K562 (cell line): ENCODE data around the gene NELFE. TPM values are rescaled to one million over a fixed set of nuclear protein-coding genes. Genes with fewer than 3 reads are reported as not detected.

ENCODE experiments used
- CC2D1A ChIP-seq: fragments of 450-650 bp; IDR thresholded peaks from 2 replicates; pipeline ENCODE4 v1.6.1; 2017; ENCODE audit warnings: mild to moderate bottlenecking
- ELF1 ChIP-seq: fragments of 200-800 bp; sonication (Bioruptor generic); IDR thresholded peaks from 2 replicates; pipeline ENCODE4 v1.6.1; 2016; ENCODE audit warnings: missing genetic modification characterization, missing compliant biosample characterization
- FOXJ3 ChIP-seq: sonication (generic); formaldehyde crosslinking; IDR thresholded peaks from 2 replicates; pipeline ENCODE4 v1.4.0; 2020; ENCODE audit warnings: mild to moderate bottlenecking, missing genetic modification reagents
- KLF16 ChIP-seq: IDR thresholded peaks from 2 replicates; pipeline ENCODE4 v1.6.1; 2016; ENCODE audit warnings: antibody characterized with exemption
- MAFK ChIP-seq: IDR thresholded peaks from 2 replicates; pipeline ENCODE4 v1.6.1; 2011; ENCODE audit warnings: low read length, improper control_type of control experiment
- NEUROD1 ChIP-seq: fragments of 150-350 bp; IDR thresholded peaks from 2 replicates; pipeline ENCODE4 v1.6.1; 2014; ENCODE audit warnings: borderline replicate concordance, low read length, low read depth; ENCODE audit not compliant: partially characterized antibody
- NFATC3 ChIP-seq: fragments of 450-650 bp; IDR thresholded peaks from 2 replicates; pipeline ENCODE4 v1.6.1; 2017; ENCODE audit warnings: mild to moderate bottlenecking
- NFIC ChIP-seq: fragments of 450-650 bp; IDR thresholded peaks from 2 replicates; pipeline ENCODE4 v1.6.1; 2017; ENCODE audit warnings: mild to moderate bottlenecking, inconsistent platforms
- NONO ChIP-seq, 2 experiments: fragments of 200-400 bp in 1 of 2; fragments of 450-650 bp in 1 of 2; formaldehyde crosslinking in 1 of 2; IDR thresholded peaks; 2 replicates each; pipeline ENCODE4 v1.6.1; 2017; ENCODE audit warnings: low read depth in 2 of 2, mild to moderate bottlenecking in 2 of 2, moderate library complexity in 2 of 2, low read length in 1 of 2
- SAFB2 ChIP-seq: fragments of 200-400 bp; formaldehyde crosslinking; IDR thresholded peaks from 2 replicates; pipeline ENCODE4 v1.6.1; 2018; ENCODE audit warnings: borderline replicate concordance, low read length, low read depth, moderate library complexity; ENCODE audit not compliant: severe bottlenecking
- SIX5 ChIP-seq, 2 experiments: IDR thresholded peaks; 2 replicates each; pipeline ENCODE4 v1.6.1; 2011; ENCODE audit warnings: low read length in 2 of 2, borderline replicate concordance in 1 of 2, low read depth in 1 of 2, mild to moderate bottlenecking in 1 of 2, moderate library complexity in 1 of 2; ENCODE audit not compliant: insufficient read depth in 1 of 2
- WHSC1 ChIP-seq: IDR thresholded peaks from one replicate; pipeline ENCODE4 v1.6.1; 2012; ENCODE audit warnings: low read length, control low read depth, inconsistent platforms
- XRCC4 ChIP-seq: IDR thresholded peaks from one replicate; pipeline ENCODE4 v1.6.1; 2011; ENCODE audit not compliant: insufficient read depth, insufficient read length; ENCODE audit errors: extremely low read depth
- ZKSCAN8 ChIP-seq: fragments of 200-800 bp; sonication (Bioruptor generic); IDR thresholded peaks from 2 replicates; pipeline ENCODE4 v1.6.1; 2016; ENCODE audit warnings: missing genetic modification characterization, missing compliant biosample characterization
- ZNF133 ChIP-seq: fragments of 250-450 bp; sonication (Bioruptor Pico); IDR thresholded peaks from 2 replicates; pipeline ENCODE4 v1.4.0; 2020; ENCODE audit warnings: mild to moderate bottlenecking
- ZNF224 ChIP-seq: sonication (generic); formaldehyde crosslinking; IDR thresholded peaks from 2 replicates; pipeline ENCODE4 v1.8.0; 2022; ENCODE audit warnings: mild to moderate bottlenecking, missing genetic modification reagents
- ZNF444 ChIP-seq: fragments of 250-450 bp; sonication (Bioruptor Pico); IDR thresholded peaks from 2 replicates; pipeline ENCODE4 v1.4.0; 2020; ENCODE audit warnings: mild to moderate bottlenecking, moderate library complexity
- ZNF707 ChIP-seq: fragments of 250-450 bp; sonication (Bioruptor Pico); conservative IDR thresholded peaks from 2 replicates; pipeline ENCODE4 v1.8.0; 2022; ENCODE audit warnings: inconsistent platforms, mild to moderate bottlenecking, moderate library complexity
- polyA plus RNA-seq, 8 experiments: library from polyadenylated mRNA; depleted of rRNA in 4 of 8; stranded (reverse) in 5 of 8; unstranded in 3 of 8; fragments of >200 nt; fragmentation: Nextera tagmentation in 2 of 8; fragmentation: Illumina TruSeq in 1 of 8; extraction: Ambion mirVana in 2 of 8; extraction: Trizol in 1 of 8; gene quantifications; 2 replicates each; pipeline versions ENCODE4 v1.2.1 to v1.2.3, GENCODE V29; 2011 to 2014; ENCODE audit warnings: inconsistent platforms in 1 of 8, missing spikeins in 1 of 8
- total RNA-seq, 7 experiments: library from RNA; depleted of rRNA in 6 of 7; stranded (reverse); fragments of >200 nt in 6 of 7; fragmentation: Illumina TruSeq in 2 of 7; extraction: Trizol in 2 of 7; gene quantifications; 2 replicates each; pipeline versions ENCODE4 v1.2.1 to v1.2.3, GENCODE V29; 2011 to 2021; ENCODE audit warnings: low replicate concordance in 1 of 7
- TF ChIP-seq, protein P1 (sequence below), 2 experiments: fragments of 450-650 bp; conservative IDR thresholded peaks; 2 replicates each; pipeline ENCODE4 v1.6.1; 2017; ENCODE audit warnings: mild to moderate bottlenecking in 2 of 2, moderate library complexity in 2 of 2
- TF ChIP-seq, protein P2 (sequence below): fragments of 200-800 bp; sonication (Bioruptor generic); IDR thresholded peaks from 2 replicates; pipeline ENCODE4 v1.6.1; 2017; ENCODE audit warnings: missing genetic modification characterization, missing compliant biosample characterization
- TF ChIP-seq, protein P3 (sequence below): sonication (generic); formaldehyde crosslinking; IDR thresholded peaks from 2 replicates; pipeline ENCODE4 v1.8.1; 2023; ENCODE audit warnings: mild to moderate bottlenecking, missing genetic modification reagents
- TF ChIP-seq, protein P4 (sequence below): fragments of 250-450 bp; sonication (Bioruptor Pico); IDR thresholded peaks from 2 replicates; pipeline ENCODE4 v1.8.0; 2021; ENCODE audit warnings: moderate library complexity, mild to moderate bottlenecking, inconsistent platforms
- TF ChIP-seq, protein P5 (sequence below): fragments of 450-650 bp; formaldehyde crosslinking; IDR thresholded peaks from 2 replicates; pipeline ENCODE4 v1.4.0; 2022; ENCODE audit warnings: missing genetic modification characterization

The NELFE gene
- total and polyA plus RNA-seq, 9 of the 15 experiments (the other 6 are each of a cell fraction or from before 2014, with no cell fraction given): 15.2 to 157 (median 91.5) TPM

DNA sequence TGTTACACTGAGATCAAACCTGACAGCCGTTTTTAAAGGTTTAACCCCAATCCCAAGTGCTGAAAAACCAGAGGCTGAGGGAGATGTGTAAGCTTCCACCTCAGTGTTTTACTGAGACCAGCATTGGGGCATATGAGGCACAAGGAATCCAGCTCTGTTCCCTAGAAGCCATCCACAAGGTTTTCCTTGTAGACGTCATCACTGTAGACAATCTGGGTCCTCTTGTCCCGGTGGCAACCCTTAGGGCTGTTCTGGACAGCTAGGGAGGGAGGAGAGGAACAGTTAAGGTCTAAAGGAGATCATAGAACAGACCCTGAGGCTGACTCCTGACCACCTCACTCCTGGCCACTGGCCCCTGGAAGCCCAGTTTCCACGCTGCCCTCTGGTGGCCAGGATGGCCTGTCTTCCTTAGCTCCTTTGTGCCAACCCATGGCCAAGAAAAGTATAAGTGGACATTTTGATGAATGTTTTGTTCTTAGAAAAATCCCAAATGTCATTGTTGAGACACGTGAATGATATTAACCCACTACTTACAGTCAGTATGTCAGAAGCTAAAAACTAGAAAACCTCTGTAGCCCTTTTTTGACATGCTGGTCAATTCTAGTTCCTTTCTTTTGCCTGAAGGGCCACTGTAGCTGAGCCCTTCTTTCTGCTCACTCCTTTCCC is 6.5 kb downstream of the NELFE start (continued):
- 0 out of 4 replicates have a peak, but pooled peaks of 1 of the 2 experiments have one; percentile 29 for TF ChIP-seq NONO (IDR thresholded peaks at IDR 0.05; ENCODE audit: low read depth in 2 of 2, low read length in 1 of 2)
- TF ChIP-seq ELF1 (tag): no peak
- no peak for TF ChIP-seq ZKSCAN8
- TF ChIP-seq ZNF133 (CRISPR knock-in tag): no peak
- no peak for TF ChIP-seq ZNF444
- TF ChIP-seq, protein P1, sequence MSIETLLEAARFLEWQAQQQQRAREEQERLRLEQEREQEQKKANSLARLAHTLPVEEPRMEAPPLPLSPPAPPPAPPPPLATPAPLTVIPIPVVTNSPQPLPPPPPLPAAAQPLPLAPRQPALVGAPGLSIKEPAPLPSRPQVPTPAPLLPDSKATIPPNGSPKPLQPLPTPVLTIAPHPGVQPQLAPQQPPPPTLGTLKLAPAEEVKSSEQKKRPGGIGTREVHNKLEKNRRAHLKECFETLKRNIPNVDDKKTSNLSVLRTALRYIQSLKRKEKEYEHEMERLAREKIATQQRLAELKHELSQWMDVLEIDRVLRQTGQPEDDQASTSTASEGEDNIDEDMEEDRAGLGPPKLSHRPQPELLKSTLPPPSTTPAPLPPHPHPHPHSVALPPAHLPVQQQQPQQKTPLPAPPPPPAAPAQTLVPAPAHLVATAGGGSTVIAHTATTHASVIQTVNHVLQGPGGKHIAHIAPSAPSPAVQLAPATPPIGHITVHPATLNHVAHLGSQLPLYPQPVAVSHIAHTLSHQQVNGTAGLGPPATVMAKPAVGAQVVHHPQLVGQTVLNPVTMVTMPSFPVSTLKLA (conservative IDR thresholded peaks at IDR 0.05): peak in 1 of 2 experiments; percentile 15; a peak in 1 of 4 replicates
- TF ChIP-seq, protein P2, sequence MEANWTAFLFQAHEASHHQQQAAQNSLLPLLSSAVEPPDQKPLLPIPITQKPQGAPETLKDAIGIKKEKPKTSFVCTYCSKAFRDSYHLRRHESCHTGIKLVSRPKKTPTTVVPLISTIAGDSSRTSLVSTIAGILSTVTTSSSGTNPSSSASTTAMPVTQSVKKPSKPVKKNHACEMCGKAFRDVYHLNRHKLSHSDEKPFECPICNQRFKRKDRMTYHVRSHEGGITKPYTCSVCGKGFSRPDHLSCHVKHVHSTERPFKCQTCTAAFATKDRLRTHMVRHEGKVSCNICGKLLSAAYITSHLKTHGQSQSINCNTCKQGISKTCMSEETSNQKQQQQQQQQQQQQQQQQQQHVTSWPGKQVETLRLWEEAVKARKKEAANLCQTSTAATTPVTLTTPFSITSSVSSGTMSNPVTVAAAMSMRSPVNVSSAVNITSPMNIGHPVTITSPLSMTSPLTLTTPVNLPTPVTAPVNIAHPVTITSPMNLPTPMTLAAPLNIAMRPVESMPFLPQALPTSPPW (CRISPR knock-in tag): peak; percentile 44; the same call in 1 of the 2 replicates
- no peak for TF ChIP-seq FOXJ3
- peak; percentile 51 for TF ChIP-seq KLF16
- no peak for TF ChIP-seq ZNF224
- no peak for TF ChIP-seq WHSC1
- TF ChIP-seq NEUROD1: no peak
- no peak for TF ChIP-seq NFATC3
- TF ChIP-seq XRCC4: no peak
- TF ChIP-seq, protein P3, sequence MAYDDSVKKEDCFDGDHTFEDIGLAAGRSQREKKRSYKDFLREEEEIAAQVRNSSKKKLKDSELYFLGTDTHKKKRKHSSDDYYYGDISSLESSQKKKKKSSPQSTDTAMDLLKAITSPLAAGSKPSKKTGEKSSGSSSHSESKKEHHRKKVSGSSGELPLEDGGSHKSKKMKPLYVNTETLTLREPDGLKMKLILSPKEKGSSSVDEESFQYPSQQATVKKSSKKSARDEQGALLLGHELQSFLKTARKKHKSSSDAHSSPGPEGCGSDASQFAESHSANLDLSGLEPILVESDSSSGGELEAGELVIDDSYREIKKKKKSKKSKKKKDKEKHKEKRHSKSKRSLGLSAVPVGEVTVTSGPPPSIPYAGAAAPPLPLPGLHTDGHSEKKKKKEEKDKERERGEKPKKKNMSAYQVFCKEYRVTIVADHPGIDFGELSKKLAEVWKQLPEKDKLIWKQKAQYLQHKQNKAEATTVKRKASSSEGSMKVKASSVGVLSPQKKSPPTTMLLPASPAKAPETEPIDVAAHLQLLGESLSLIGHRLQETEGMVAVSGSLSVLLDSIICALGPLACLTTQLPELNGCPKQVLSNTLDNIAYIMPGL: no peak
- no peak for TF ChIP-seq CC2D1A
- TF ChIP-seq ZNF707 (CRISPR knock-in tag): no peak
- no peak for TF ChIP-seq SAFB2
- TF ChIP-seq MAFK: peak; percentile 4; the same call in 1 of the 2 replicates
- TF ChIP-seq NFIC: no peak
- TF ChIP-seq, protein P4, sequence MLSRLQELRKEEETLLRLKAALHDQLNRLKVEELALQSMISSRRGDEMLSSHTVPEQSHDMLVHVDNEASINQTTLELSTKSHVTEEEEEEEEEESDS (CRISPR knock-in tag): no peak
- TF ChIP-seq, protein P5, sequence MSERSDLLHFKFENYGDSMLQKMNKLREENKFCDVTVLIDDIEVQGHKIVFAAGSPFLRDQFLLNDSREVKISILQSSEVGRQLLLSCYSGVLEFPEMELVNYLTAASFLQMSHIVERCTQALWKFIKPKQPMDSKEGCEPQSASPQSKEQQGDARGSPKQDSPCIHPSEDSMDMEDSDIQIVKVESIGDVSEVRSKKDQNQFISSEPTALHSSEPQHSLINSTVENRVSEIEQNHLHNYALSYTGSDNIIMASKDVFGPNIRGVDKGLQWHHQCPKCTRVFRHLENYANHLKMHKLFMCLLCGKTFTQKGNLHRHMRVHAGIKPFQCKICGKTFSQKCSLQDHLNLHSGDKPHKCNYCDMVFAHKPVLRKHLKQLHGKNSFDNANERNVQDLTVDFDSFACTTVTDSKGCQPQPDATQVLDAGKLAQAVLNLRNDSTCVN (CRISPR knock-in tag): no peak
- TF ChIP-seq SIX5 (IDR thresholded peaks at IDR 0.05; ENCODE audit: borderline replicate concordance in 1 of 2, insufficient read depth in 1 of 2, low read depth in 1 of 2, low read length in 2 of 2): no peak
